PC-3 (cell line): Measurements from ENCODE around the gene PFKFB3. TPM values are rescaled to one million over a fixed set of nuclear protein-coding genes. Genes with fewer than 3 reads are reported as not detected.

ENCODE experiments used
- ATAC-seq: fragments of 200-7000 bp; cut with Tn5 transposase; 2 replicates; pipeline ENCODE4 v1.9.1; 2020; ENCODE audit warnings: mild to moderate bottlenecking, moderate library complexity
- BruUV-seq: library from RNA; stranded (reverse); fragments of 400-500 nt; replicated peaks from 2 replicates; lab custom pipeline; 2021; lab: Mats Ljungman, UMichigan
- CTCF ChIA-PET: fragments of 300-600 bp; sonication (Branson Sonifier 250); formaldehyde crosslinking; loops from one replicate; lab custom pipeline; 2022; ENCODE audit warnings: antibody characterized with exemption; lab: Charles Lee
- POLR2A ChIA-PET: fragments of 300-600 bp; sonication (Branson Sonifier 250); formaldehyde crosslinking; loops from one replicate; lab custom pipeline; 2022; ENCODE audit warnings: antibody characterized with exemption; ENCODE audit not compliant: unreplicated experiment; lab: Charles Lee
- DNase-seq: peaks from one replicate; pipeline ENCODE4 v3.0.0-alpha.2; 2015
- H2AFZ ChIP-seq: fragments of 300-600 bp; sonication (generic); 2 replicates; pipeline ENCODE4 v1.6.0; 2016; ENCODE audit warnings: antibody characterized with exemption, low read length
- H3F3A ChIP-seq: fragments of 300-600 bp; sonication (generic); one replicate; pipeline ENCODE4 v1.6.0; 2017; ENCODE audit warnings: antibody characterized with exemption, low read length, control low read depth, mild to moderate bottlenecking; ENCODE audit not compliant: unreplicated experiment
- H3K27ac ChIP-seq: fragments of 300-600 bp; sonication (generic); 2 replicates; pipeline ENCODE4 v1.5.1; 2016; ENCODE audit warnings: mild to moderate bottlenecking, low read length
- H3K27me3 ChIP-seq: fragments of 300-600 bp; sonication (generic); 2 replicates; pipeline ENCODE4 v1.6.1; 2016; ENCODE audit warnings: low read length, mixed read lengths
- H3K36me3 ChIP-seq: fragments of 300-600 bp; sonication (generic); 2 replicates; pipeline ENCODE4 v1.6.1; 2016; ENCODE audit warnings: low read depth, mixed run types, low read length, mixed read lengths
- H3K4me1 ChIP-seq: fragments of 300-600 bp; sonication (generic); 2 replicates; pipeline ENCODE4 v1.5.1; 2016; ENCODE audit warnings: low read length; ENCODE audit not compliant: insufficient read depth
- H3K4me2 ChIP-seq: fragments of 300-600 bp; sonication (generic); 2 replicates; pipeline ENCODE4 v1.6.0; 2016; ENCODE audit warnings: low read length
- H3K4me3 ChIP-seq: fragments of 300-600 bp; sonication (generic); 2 replicates; pipeline ENCODE4 v1.5.1; 2016; ENCODE audit warnings: mild to moderate bottlenecking, low read length, mixed read lengths
- H3K79me2 ChIP-seq: fragments of 300-600 bp; sonication (generic); 2 replicates; pipeline ENCODE4 v1.6.1; 2017; ENCODE audit warnings: low read length, mixed read lengths
- H3K9ac ChIP-seq: fragments of 300-600 bp; sonication (generic); 2 replicates; pipeline ENCODE4 v1.6.0; 2016; ENCODE audit warnings: mild to moderate bottlenecking, low read length
- H3K9me2 ChIP-seq: fragments of 300-600 bp; sonication (generic); replicated peaks from 2 replicates; pipeline ENCODE4 v1.6.1; 2016; ENCODE audit warnings: mixed run types, low read length, mixed read lengths
- H3K9me3 ChIP-seq: fragments of 300-600 bp; sonication (generic); 2 replicates; pipeline ENCODE4 v1.6.1; 2016; ENCODE audit warnings: low read length, mixed read lengths
- H4K20me1 ChIP-seq: fragments of 300-600 bp; sonication (generic); 2 replicates; pipeline ENCODE4 v1.6.1; 2016; ENCODE audit warnings: low read length, mixed read lengths
- EZH2 ChIP-seq: fragments of 300-600 bp; sonication (generic); IDR thresholded peaks from one replicate; pipeline ENCODE4 v1.6.1; 2017; ENCODE audit warnings: antibody characterized with exemption, mild to moderate bottlenecking, low read length; ENCODE audit not compliant: unreplicated experiment
- EZH2phosphoT487 ChIP-seq: fragments of 300-600 bp; sonication (generic); IDR thresholded peaks from 2 replicates; pipeline ENCODE4 v1.6.1; 2018; ENCODE audit warnings: mild to moderate bottlenecking, antibody characterized with exemption, low read length, borderline replicate concordance
- intact Hi-C: fragments of 100-400 bp; cut with micrococcal nuclease; formaldehyde crosslinking; loops from 2 replicates; pipeline ENCODE4 v1.9.0; 2023
- total RNA-seq: library from RNA; depleted of rRNA; stranded (reverse); fragments of >200 nt; gene quantifications from 2 replicates; pipeline ENCODE4 v1.2.3, GENCODE V29; 2014
- TF ChIP-seq, protein P1 (sequence below): fragments of 300-600 bp; sonication (generic); conservative IDR thresholded peaks from 2 replicates; pipeline ENCODE4 v1.5.1; 2017; ENCODE audit warnings: antibody characterized with exemption, low read depth, mild to moderate bottlenecking, low read length

The PFKFB3 gene
- total RNA-seq, 1 experiment from 2014 or later: 19.5 TPM

DNA sequence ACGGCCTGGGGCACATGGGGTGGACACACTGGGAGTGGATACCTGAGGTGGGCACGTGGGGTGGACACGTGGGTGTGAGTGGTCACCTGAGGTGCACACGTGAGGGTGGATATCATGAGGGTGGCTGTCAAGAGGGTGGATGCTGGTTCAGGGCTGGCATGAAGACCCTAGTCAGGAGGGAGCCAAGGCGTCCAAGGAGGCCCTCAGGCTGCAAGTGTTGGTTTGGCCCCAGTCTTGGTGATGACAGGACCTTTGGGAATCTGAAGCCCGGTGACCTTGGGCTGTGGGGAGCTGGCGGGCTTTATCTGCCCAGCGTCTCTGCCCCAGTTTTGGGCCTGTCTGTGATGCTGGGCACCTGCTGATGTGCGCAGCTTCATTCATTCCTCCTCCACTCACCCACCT lies 24.9 kb upstream of the PFKFB3 start:
- Histone ChIP-seq H3F3A (no peaks in the 10 kb centered on the region), H3K4me2 (no peak overlapping the region), H3K79me2 (no peaks in the 10 kb centered on the region), H3K36me3 (no peaks in the 10 kb centered on the region; the same call in 1 of the 2 replicates), H3K27ac (no peak overlapping the region), H3K9me2 (no peaks in the 10 kb centered on the region), H3K27me3 (no peaks in the 10 kb centered on the region), H3K4me1 (no peaks in the 10 kb centered on the region), H3K9ac (no peak overlapping the region), H4K20me1 (no peaks in the 10 kb centered on the region), H2AFZ (no peak overlapping the region), H3K4me3 (no peak overlapping the region), H3K9me3 (no peaks in the 10 kb centered on the region)
- intact Hi-C loops: no loop called here
- no TSS peak for BruUV-seq
- DNase-seq (no peak), ATAC-seq (no peak)
- ChIA-PET CTCF (no interaction called here), POLR2A (no interaction called here)
- no peak for TF ChIP-seq EZH2
- TF ChIP-seq EZH2phosphoT487: no peak
- TF ChIP-seq, protein P1, sequence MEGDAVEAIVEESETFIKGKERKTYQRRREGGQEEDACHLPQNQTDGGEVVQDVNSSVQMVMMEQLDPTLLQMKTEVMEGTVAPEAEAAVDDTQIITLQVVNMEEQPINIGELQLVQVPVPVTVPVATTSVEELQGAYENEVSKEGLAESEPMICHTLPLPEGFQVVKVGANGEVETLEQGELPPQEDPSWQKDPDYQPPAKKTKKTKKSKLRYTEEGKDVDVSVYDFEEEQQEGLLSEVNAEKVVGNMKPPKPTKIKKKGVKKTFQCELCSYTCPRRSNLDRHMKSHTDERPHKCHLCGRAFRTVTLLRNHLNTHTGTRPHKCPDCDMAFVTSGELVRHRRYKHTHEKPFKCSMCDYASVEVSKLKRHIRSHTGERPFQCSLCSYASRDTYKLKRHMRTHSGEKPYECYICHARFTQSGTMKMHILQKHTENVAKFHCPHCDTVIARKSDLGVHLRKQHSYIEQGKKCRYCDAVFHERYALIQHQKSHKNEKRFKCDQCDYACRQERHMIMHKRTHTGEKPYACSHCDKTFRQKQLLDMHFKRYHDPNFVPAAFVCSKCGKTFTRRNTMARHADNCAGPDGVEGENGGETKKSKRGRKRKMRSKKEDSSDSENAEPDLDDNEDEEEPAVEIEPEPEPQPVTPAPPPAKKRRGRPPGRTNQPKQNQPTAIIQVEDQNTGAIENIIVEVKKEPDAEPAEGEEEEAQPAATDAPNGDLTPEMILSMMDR: no peak

DNA sequence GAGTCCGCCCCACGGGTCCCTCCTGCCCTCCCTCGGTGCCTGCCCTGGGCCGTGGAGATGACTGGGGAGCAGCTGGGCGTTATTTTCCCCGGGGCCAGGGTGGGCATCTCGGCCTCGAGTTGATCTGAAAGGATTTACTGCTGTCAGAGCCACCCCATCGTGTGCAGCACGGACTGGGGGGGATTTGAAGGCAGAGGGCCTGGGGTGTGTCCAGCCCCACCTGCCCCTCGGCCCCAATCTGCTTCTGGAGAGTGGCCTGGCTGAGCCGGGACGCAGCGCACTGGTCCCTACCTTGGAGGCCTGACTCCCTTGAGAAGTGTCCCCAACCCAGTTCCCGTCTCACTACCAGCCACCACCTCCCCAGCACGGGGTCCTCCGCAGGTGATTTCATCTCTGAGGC lies 24.2 kb upstream of the PFKFB3 start:
- no peaks in the 10 kb centered on the region for H3K9me3 ChIP-seq
- no peaks in the 10 kb centered on the region for H3K36me3 ChIP-seq
- no peak overlapping the region for H3K9ac ChIP-seq
- no peak overlapping the region for H3K4me2 ChIP-seq
- no peaks in the 10 kb centered on the region for H3K27me3 ChIP-seq
- ChIA-PET POLR2A (no interaction called here), CTCF (no interaction called here)
- H2AFZ ChIP-seq: no peak overlapping the region
- no peak overlapping the region for H3K27ac ChIP-seq
- no peaks in the 10 kb centered on the region for H3K4me1 ChIP-seq
- BruUV-seq: no TSS peak
- no peaks in the 10 kb centered on the region for H3K79me2 ChIP-seq
- H3F3A ChIP-seq: no peaks in the 10 kb centered on the region
- no peak for TF ChIP-seq EZH2
- TF ChIP-seq, protein P1: no peak
- TF ChIP-seq EZH2phosphoT487: no peak
- H4K20me1 ChIP-seq: no peaks in the 10 kb centered on the region
- intact Hi-C loops: no loop called here
- no peaks in the 10 kb centered on the region for H3K9me2 ChIP-seq
- no peak for DNase-seq
- H3K4me3 ChIP-seq: no peak overlapping the region
- no peak for ATAC-seq

DNA sequence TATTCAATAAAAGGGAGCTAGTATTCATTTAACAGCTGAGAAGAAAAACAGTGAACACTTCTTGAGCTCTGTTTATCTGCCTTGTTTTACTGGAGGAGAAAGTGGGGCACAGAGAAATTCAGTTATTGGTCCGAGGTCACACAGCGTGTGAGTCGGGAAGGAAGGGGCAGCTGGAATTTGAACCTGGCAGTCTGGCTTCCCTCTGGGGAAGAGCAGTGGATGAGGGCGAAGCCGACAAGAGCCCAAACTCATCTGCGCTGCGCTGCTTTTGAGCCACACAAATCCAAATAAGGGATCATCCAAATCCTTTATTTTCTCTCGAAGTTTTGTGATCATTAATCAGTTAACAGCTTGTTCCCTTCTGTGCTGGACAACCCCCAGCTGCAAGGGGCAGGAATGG lies 23.7 kb upstream of the PFKFB3 start:
- H3K9ac ChIP-seq: no peak overlapping the region
- ATAC-seq (no peak), DNase-seq (no peak)
- no peak overlapping the region for H3K4me2 ChIP-seq
- H4K20me1 ChIP-seq: no peaks in the 10 kb centered on the region
- no TSS peak for BruUV-seq
- no peaks in the 10 kb centered on the region for H3K79me2 ChIP-seq
- intact Hi-C loops: no loop called here
- no peaks in the 10 kb centered on the region for H3F3A ChIP-seq
- no peak overlapping the region for H2AFZ ChIP-seq
- no peaks in the 10 kb centered on the region for H3K36me3 ChIP-seq
- no peaks in the 10 kb centered on the region for H3K4me1 ChIP-seq
- H3K4me3 ChIP-seq: no peak overlapping the region
- TF ChIP-seq EZH2 (no peak), EZH2phosphoT487 (no peak)
- TF ChIP-seq, protein P1: no peak
- H3K27ac ChIP-seq: no peak overlapping the region
- no peaks in the 10 kb centered on the region for H3K9me3 ChIP-seq
- H3K27me3 ChIP-seq: no peaks in the 10 kb centered on the region
- ChIA-PET CTCF (no interaction called here), POLR2A (no interaction called here)
- no peaks in the 10 kb centered on the region for H3K9me2 ChIP-seq
